Urinary bladder (tissue), 4 donors: Measurements from ENCODE around the gene FUCA2. TPM values are rescaled to one million over a fixed set of nuclear protein-coding genes. Genes with fewer than 3 reads are reported as not detected.
"Not testable (repeated sequence)": the region's sequence is repeated elsewhere in the genome, so short reads cannot be mapped to it uniquely, and the experiment has no call there.

ENCODE experiments used
- DNase-seq: peaks from one replicate; pipeline ENCODE4 v3.0.0-alpha.2; 2015; ENCODE audit errors: extremely low spot score
- H3K27ac ChIP-seq: one replicate; pipeline ENCODE4 v1.5.1; 2013; ENCODE audit warnings: low read depth, mild to moderate bottlenecking, moderate library complexity
- H3K36me3 ChIP-seq: one replicate; pipeline ENCODE4 v1.6.1; 2013; ENCODE audit warnings: mild to moderate bottlenecking, moderate library complexity; ENCODE audit not compliant: insufficient read depth
- H3K4me1 ChIP-seq: one replicate; pipeline ENCODE4 v1.6.1; 2013; ENCODE audit warnings: mild to moderate bottlenecking, moderate library complexity; ENCODE audit not compliant: insufficient read depth
- H3K4me3 ChIP-seq: one replicate; pipeline ENCODE4 v1.5.1; 2013; ENCODE audit warnings: low read depth, low read length
- WGBS: extraction: QIAGEN DNeasy Blood & Tissue Kit; methylation state at CpG from one replicate; pipeline ENCODE4 v1.1.7; 2013; 5-methylcytosine and 5-hydroxymethylcytosine counted together
- polyA plus RNA-seq: library from polyadenylated mRNA; stranded (reverse); fragments of 200-250 nt; gene quantifications from one replicate; pipeline ENCODE4 v1.2.3, GENCODE V29; 2013
- total RNA-seq: library from RNA; depleted of rRNA; stranded (reverse); fragments of >200 nt; gene quantifications from one replicate; pipeline ENCODE4 v1.2.3, GENCODE V29; 2014
- donor health status: healthy with polysubstance abuse.
- donor health status: healthy.

FUCA2 gene
- total and polyA plus RNA-seq, 2 donors, result 37.0 to 46.3 TPM

DNA sequence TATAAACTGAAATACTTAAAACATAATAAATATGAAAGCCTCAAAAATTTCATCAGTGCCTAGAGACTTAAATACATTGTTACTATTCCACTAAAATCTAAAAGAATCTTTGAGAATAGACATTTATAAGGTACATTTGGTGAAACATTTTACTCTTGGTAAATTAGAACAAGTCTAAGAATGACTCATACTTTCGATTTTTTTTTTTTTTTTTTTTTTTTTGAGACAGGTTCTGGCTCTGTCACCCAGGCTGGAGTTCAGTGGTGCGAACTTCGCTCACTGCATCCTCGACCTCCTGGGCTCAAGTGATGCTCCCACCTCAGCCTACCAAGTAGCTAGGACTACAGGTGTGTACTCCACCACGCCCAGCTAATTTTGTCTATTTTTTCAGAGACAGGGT, 6.4 kb downstream of the FUCA2 start:
- no peak overlapping the region for H3K27ac ChIP-seq
- no peak for DNase-seq
- H3K4me3 ChIP-seq, result no peak overlapping the region
- no peaks in the 10 kb centered on the region for H3K4me1 ChIP-seq
- H3K36me3 ChIP-seq, result peaks cover 3% of the 10 kb centered on the region
- 90% methylated on average over 5 of the region's 5 CpGs for WGBS

DNA sequence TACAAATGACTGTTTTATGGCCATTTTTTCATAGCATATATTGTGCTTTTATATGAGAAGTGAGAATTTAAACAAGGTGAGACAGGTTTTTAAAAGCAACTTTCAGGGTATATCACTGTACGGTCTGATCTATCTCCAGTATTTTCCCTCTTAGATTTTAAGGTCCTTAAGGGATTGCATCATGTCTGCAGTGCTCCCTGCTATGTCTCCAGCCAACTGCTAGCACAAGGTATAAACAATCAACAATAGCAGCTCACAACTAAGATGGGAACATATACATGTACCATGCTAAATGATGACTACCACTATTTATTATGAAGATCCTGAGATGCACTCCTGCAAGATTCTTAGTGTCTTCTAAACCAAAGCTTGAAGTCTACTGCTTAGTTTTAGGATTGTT, 7.2 kb downstream of the FUCA2 start:
- no peak for DNase-seq
- H3K4me3 ChIP-seq, result no peak overlapping the region
- WGBS, result 79% methylated on average over 1 of the region's 1 CpG
- no peaks in the 10 kb centered on the region for H3K4me1 ChIP-seq
- H3K27ac ChIP-seq, result no peak overlapping the region
- H3K36me3 ChIP-seq, result peaks cover 3% of the 10 kb centered on the region

GRCh38 chr6:143501851-143502250, 9.7 kb downstream of the FUCA2 start:
- Histone ChIP-seq H3K4me1 (no peaks in the 10 kb centered on the region), H3K27ac (no peak overlapping the region)
- DNase-seq, result no peak

DNA sequence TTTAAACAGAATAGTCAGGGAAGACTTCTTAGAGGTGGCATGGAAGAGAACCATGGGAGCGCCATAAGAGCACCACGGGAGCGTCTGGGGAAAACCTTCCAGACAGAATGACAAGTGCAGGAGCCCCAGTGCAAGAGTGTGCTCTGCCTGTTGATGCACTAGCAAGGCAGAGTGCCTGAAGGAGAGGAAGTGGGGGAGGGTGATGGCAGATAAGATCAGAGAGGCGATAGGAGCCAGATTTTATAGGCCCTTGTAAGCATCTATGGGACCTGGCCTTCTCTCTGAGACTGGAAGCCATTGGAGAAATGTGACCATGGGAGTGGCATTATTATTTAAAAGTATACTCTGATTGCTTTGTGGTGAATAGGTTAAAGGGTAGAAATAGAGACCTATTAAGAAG, 13.1 kb downstream of the FUCA2 start:
- H3K36me3 ChIP-seq, result peaks cover 5% of the 10 kb centered on the region
- H3K4me3 ChIP-seq, result no peak overlapping the region
- WGBS, result 69% methylated on average over 4 of the region's 4 CpGs
- no peak overlapping the region for H3K27ac ChIP-seq
- no peaks in the 10 kb centered on the region for H3K4me1 ChIP-seq
- DNase-seq, result no peak

More at GRCh38 chr6:143501851-143502250, 9.7 kb downstream of the FUCA2 start:
- H3K36me3 ChIP-seq, result peaks cover 5% of the 10 kb centered on the region
- no peak overlapping the region for H3K4me3 ChIP-seq
- WGBS, result 86% methylated on average over 2 of the region's 2 CpGs

DNA sequence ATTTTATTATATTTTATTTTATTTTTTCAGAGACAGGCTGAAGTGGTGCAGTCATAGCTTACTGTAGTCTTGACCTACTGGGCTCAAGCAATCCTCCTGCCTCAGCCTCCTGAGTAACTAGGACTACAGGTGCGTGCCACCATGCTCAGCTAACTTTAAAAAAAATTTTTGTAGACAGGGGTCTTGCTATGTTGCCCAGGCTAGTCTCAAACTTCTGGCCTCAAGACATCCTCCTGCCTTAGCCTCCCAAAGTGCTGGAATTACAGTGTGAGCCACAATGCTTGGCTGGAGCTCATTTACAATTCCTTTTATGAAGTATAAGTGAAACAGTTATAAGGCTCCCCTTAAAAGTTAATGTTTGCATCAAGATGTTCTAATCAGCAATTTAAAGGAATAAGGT, 14.5 kb downstream of the FUCA2 start:
- 100% methylated on average over 1 of the region's 1 CpG for WGBS
- peaks cover 5% of the 10 kb centered on the region for H3K36me3 ChIP-seq
- DNase-seq, result no peak
- H3K4me1 ChIP-seq, result no peaks in the 10 kb centered on the region
- no peak overlapping the region for H3K4me3 ChIP-seq
- no peak overlapping the region for H3K27ac ChIP-seq

GRCh38 chr6:143490775-143491174, 20.7 kb downstream of the FUCA2 start:
- DNase-seq, result no peak
- 91% methylated on average over 8 of the region's 8 CpGs for WGBS

DNA sequence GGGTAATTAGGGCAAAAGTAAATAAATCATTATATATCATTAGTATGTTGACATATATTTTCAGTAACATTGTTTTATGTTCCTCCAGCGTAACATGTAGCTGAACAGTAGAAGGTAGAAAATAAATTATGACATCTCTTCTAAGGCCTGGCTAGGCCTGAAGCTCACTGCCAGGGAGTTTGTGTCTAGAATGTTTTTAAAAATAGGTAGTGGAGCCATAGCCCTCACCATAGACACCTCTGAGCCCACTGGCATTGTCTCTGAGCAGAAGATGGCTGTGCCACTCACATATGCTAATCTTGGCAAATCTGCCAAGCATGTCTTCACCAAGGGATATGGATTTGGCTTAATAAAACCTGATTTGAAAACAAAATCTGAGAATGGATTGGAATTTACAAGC, 21.3 kb downstream of the FUCA2 start:
- no peaks in the 10 kb centered on the region for H3K4me1 ChIP-seq
- WGBS, result 99% methylated on average over 1 of the region's 1 CpG
- peaks cover 2% of the 10 kb centered on the region for H3K36me3 ChIP-seq
- no peak for DNase-seq
- H3K27ac ChIP-seq, result no peak overlapping the region
- no peak overlapping the region for H3K4me3 ChIP-seq

More at GRCh38 chr6:143490775-143491174, 20.7 kb downstream of the FUCA2 start:
- no peak overlapping the region for H3K4me3 ChIP-seq
- H3K27ac ChIP-seq, result no peak overlapping the region
- no peaks in the 10 kb centered on the region for H3K4me1 ChIP-seq
- peaks cover 2% of the 10 kb centered on the region for H3K36me3 ChIP-seq

- Histone ChIP-seq H3K27ac (no peak overlapping the region), H3K36me3 (peaks cover 1% of the 10 kb centered on the region), H3K4me1 (no peaks in the 10 kb centered on the region), H3K4me3 (no peak overlapping the region)
- WGBS, result 86% methylated on average over 3 of the region's 3 CpGs
- no peak for DNase-seq
These were observed 24.8 kb downstream of the FUCA2 start for GRCh38 chr6:143486752-143487151.

- no peak overlapping the region for H3K27ac ChIP-seq
- no peaks in the 10 kb centered on the region for H3K4me1 ChIP-seq
- peaks cover 1% of the 10 kb centered on the region for H3K36me3 ChIP-seq
- no peak for DNase-seq
- H3K4me3 ChIP-seq, result no peak overlapping the region
- WGBS, result 83% methylated on average over 2 of the region's 2 CpGs
These were observed 25.6 kb downstream of the FUCA2 start for GRCh38 chr6:143485967-143486366.

DNA sequence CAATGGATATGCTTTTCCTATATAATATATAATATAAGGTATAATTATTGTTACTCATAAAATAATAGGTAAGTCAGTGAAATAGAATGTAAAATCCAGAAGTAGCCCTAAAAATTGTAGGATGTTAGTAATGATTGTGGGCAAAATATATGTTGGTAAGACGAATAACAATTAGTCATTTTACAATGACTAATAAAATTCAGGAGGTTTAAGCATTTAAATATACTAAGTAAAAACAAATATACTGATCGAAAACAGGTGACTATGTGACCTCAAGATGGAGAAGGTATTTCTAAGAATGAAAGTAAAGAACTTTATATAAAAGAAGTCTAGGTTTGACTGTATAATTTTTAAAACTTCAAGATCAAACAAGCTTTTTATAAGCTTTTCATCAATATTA, 28.9 kb downstream of the FUCA2 start:
- Histone ChIP-seq H3K27ac (no peak overlapping the region), H3K4me3 (no peak overlapping the region), H3K4me1 (no peaks in the 10 kb centered on the region), H3K36me3 (peaks cover 1% of the 10 kb centered on the region)
- DNase-seq, result no peak
- WGBS, result 97% methylated on average over 2 of the region's 2 CpGs

- Histone ChIP-seq H3K27ac (no peak overlapping the region), H3K4me1 (no peaks in the 10 kb centered on the region), H3K4me3 (no peak overlapping the region), H3K36me3 (peaks cover 2% of the 10 kb centered on the region)
- 96% methylated on average over 3 of the region's 3 CpGs for WGBS
- DNase-seq, result no peak
These were observed 32.9 kb downstream of the FUCA2 start for GRCh38 chr6:143478479-143479062.

- H3K4me3 ChIP-seq, result no peak overlapping the region
- peaks cover 4% of the 10 kb centered on the region for H3K36me3 ChIP-seq
- 96% methylated on average over 1 of the region's 1 CpG for WGBS
- H3K4me1 ChIP-seq, result no peaks in the 10 kb centered on the region
- H3K27ac ChIP-seq, result no peak overlapping the region
- no peak for DNase-seq
These were observed 35.0 kb downstream of the FUCA2 start for GRCh38 chr6:143476545-143476944.

DNA sequence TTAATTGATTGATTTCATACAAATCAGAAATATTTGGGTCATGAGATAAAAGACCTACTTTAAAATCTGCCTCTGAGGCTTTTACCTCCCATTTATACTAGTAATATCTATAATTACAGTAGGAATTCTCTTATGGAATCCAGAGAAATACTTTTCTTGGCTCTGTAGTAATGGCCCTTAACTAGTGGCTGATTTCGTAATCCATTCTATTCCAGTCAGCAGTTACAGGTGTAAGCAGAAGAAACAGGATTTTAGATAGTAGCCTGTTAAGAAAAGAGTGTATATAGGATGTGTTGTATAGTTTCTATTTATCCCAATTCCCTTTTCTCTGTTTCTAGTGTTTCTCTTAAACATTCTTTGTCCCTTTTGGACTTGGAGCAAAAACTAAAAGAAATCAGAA, 39.7 kb downstream of the FUCA2 start:
- WGBS, result 96% methylated on average over 1 of the region's 1 CpG
- no peak for DNase-seq
- H3K4me3 ChIP-seq, result no peak overlapping the region
- H3K27ac ChIP-seq, result no peak overlapping the region
- peaks cover 4% of the 10 kb centered on the region for H3K36me3 ChIP-seq
- no peaks in the 10 kb centered on the region for H3K4me1 ChIP-seq

DNA sequence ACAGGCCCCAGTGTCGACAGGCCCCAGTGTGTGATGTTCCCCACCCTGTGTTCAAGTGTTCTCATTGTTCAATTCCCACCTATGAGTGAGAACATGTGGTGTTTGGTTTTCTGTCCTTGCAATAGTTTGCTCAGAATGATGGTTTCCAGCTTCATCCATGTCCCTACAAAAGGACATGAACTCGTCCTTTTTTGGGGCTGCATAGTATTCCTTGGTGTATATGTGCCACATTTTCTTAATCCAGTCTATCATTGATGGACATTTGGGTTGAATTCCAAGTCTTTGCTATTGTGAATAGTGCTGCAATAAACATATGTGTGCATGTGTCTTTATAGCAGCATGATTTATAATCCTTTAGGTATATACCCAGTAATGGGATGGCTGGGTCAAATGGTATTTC, 42.7 kb downstream of the FUCA2 start:
- not testable (repeated sequence) for H3K4me1 ChIP-seq, H3K27ac ChIP-seq, DNase-seq, H3K4me3 ChIP-seq, H3K36me3 ChIP-seq
- 95% methylated on average over 2 of the region's 2 CpGs for WGBS

- H3K27ac ChIP-seq, result no peak overlapping the region
- H3K4me3 ChIP-seq, result no peak overlapping the region
- no peak for DNase-seq
- H3K4me1 ChIP-seq, result no peaks in the 10 kb centered on the region
- peaks cover 7% of the 10 kb centered on the region for H3K36me3 ChIP-seq
These were observed 43.5 kb downstream of the FUCA2 start for GRCh38 chr6:143468026-143468425.
